GM21576 (cell line): ENCODE results near the gene DYSF.

ENCODE experiments used
- ATAC-seq: cut with Tn5 transposase; IDR thresholded peaks from one replicate; pipeline ENCODE4 v1.9.1; 2021; ENCODE audit warnings: mild to moderate bottlenecking, moderate library complexity; ENCODE audit not compliant: unreplicated experiment

Gene DYSF

GRCh38 chr2:71668326-71669057, 215.1 kb downstream of the DYSF start:
- ATAC-seq, result no peak

- ATAC-seq, result no peak
These were observed 215.7 kb downstream of the DYSF start for GRCh38 chr2:71669058-71669456.

- no peak for ATAC-seq
These were observed 216.5 kb downstream of the DYSF start for GRCh38 chr2:71669628-71670429.

- ATAC-seq, result no peak
These were observed 217.1 kb downstream of the DYSF start for GRCh38 chr2:71670430-71670795.

GRCh38 chr2:71671203-71671854, 218.0 kb downstream of the DYSF start:
- no peak for ATAC-seq

- ATAC-seq, result no peak
These were observed 218.8 kb downstream of the DYSF start for GRCh38 chr2:71671895-71672825.

- ATAC-seq, result no peak
These were observed 219.8 kb downstream of the DYSF start for GRCh38 chr2:71672826-71673795.

- ATAC-seq, result no peak
These were observed 220.9 kb downstream of the DYSF start for GRCh38 chr2:71674158-71674851.

- ATAC-seq, result no peak
These were observed 221.9 kb downstream of the DYSF start for GRCh38 chr2:71675296-71675695.

GRCh38 chr2:71678874-71679273, 225.5 kb downstream of the DYSF start:
- no peak for ATAC-seq

GRCh38 chr2:71679491-71679890, 226.1 kb downstream of the DYSF start:
- no peak for ATAC-seq

GRCh38 chr2:71680925-71681324, 227.6 kb downstream of the DYSF start:
- ATAC-seq, result no peak

GRCh38 chr2:71681626-71682025, 228.3 kb downstream of the DYSF start:
- ATAC-seq, result no peak

GRCh38 chr2:71682341-71682740, 229.0 kb downstream of the DYSF start:
- no peak for ATAC-seq

GRCh38 chr2:71683070-71683469, 229.7 kb downstream of the DYSF start:
- ATAC-seq, result no peak

- no peak for ATAC-seq
These were observed 230.3 kb downstream of the DYSF start for GRCh38 chr2:71683666-71684065.

GRCh38 chr2:71684226-71685072, 231.1 kb downstream of the DYSF start:
- ATAC-seq, result no peak
